ENCODE data around the gene UQCRC2. TPM values are rescaled to one million over a fixed set of nuclear protein-coding genes. Genes with fewer than 3 reads are reported as not detected.
"Not testable (repeated sequence)": the region's sequence is repeated elsewhere in the genome, so short reads cannot be mapped to it uniquely, and the experiment has no call there.

Gene UQCRC2
- total RNA-seq, 1 experiment from 2014 or later: 27.1 TPM

DNA sequence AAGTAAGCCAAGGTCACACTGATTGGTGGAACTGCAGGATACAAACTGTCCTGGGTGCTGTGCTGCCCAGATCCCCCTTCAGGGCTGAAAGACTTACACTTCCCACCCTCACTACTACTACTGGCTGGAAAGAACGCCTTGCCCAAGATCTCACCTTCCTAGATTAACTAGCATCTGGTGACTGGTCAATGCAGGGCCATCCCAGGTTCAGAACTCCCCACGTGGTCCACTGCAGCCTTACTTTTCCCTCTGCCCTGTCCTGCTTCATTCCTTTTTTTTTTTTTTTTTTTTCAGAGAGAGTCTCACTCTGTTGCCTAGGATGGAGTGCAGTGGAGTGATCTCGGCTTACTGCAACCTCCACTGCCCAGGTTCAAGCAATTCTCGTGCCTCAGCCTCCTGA lies 50.0 kb downstream of the UQCRC2 start:
- in situ Hi-C loops (cut with HindIII; ENCODE audit: low pct_unique_long_range_greater_than_20kb, low sequenced_read_pairs): no loop called here

DNA sequence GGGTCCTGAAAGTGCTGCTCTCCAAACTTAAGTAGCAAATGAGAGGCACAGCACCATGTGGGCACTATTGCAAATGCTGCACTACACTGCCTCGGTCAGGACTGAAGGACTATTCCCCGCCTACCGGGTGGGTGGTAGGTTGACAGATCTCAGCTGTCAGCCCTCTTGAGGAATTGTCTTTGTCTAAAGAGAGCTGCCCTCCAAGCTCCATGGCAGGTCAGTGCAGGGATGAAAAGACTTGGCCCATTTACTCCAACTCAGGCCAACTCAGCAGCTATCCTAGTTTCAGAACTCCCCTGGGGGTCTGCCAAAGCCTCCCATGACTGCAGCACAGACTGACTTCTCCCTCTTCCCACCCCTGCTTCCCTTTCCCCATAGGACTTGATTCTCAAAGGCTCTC lies 51.2 kb downstream of the UQCRC2 start:
- in situ Hi-C loops (cut with HindIII; ENCODE audit: low pct_unique_long_range_greater_than_20kb, low sequenced_read_pairs): no loop called here
- no peak for DNase-seq (ENCODE audit: low read depth)

More for the DNA sequence above, 50.0 kb downstream of the UQCRC2 start:
- DNase-seq (ENCODE audit: low read depth): no peak

DNA sequence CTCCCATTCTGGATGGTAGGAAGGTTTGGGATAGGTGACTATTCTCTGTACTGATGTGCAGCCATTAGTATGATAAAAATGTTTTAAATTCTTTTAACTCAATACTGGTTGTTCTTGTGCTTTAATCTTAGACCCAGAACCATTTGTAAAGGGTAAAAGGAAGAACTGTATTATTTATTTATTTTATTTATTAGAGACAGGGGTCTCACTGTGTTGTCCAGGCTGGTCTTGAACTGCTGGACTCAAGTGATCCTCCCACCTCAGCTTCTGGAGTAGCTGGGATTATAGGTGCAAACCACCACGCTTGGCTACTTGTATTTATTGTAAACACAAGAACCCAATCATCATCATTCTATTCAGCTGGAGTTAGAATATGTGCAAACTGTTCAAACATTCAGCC lies 52.6 kb downstream of the UQCRC2 start:
- in situ Hi-C loops (cut with HindIII; ENCODE audit: low pct_unique_long_range_greater_than_20kb, low sequenced_read_pairs): no loop called here
- DNase-seq (ENCODE audit: low read depth): no peak

DNA sequence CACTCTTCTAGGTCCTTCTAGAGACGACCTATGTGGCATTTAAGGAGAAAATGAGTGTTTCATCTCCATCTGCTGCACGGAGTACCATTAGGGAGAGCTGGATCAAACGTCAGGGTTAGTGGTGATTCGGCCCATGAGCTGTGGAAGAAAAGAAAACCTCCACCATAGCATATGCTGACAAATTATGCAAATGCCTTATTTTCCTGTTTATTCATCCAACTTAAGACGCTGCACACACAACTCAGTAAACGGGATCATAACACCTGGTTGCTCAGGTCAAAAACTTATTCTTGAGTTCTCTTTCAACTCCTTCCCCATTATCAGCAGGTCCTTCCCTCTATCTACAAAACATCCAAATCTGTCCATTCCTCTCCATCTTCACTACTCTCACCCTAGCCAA lies 53.5 kb downstream of the UQCRC2 start:
- in situ Hi-C loops (cut with HindIII; ENCODE audit: low pct_unique_long_range_greater_than_20kb, low sequenced_read_pairs): no loop called here
- DNase-seq (ENCODE audit: low read depth): no peak

DNA sequence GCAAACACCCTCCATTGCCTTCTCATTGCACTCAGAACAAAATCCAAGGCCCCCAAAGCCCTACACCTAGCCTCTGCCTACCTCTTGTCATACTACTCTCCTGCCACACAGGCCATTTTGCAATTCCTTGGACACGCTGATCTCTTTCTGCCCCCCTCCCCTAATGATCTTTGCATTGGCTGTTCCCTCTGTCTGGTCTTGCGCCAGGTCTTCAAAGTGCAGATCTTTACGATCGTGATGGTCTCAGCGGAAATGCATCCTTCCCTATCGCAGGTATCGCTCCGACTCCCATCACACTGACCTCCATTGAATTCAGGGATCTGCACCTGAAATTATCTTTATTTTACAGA lies 54.0 kb downstream of the UQCRC2 start:
- no peak for DNase-seq (ENCODE audit: low read depth)
- in situ Hi-C loops (cut with HindIII; ENCODE audit: low pct_unique_long_range_greater_than_20kb, low sequenced_read_pairs): no loop called here

DNA sequence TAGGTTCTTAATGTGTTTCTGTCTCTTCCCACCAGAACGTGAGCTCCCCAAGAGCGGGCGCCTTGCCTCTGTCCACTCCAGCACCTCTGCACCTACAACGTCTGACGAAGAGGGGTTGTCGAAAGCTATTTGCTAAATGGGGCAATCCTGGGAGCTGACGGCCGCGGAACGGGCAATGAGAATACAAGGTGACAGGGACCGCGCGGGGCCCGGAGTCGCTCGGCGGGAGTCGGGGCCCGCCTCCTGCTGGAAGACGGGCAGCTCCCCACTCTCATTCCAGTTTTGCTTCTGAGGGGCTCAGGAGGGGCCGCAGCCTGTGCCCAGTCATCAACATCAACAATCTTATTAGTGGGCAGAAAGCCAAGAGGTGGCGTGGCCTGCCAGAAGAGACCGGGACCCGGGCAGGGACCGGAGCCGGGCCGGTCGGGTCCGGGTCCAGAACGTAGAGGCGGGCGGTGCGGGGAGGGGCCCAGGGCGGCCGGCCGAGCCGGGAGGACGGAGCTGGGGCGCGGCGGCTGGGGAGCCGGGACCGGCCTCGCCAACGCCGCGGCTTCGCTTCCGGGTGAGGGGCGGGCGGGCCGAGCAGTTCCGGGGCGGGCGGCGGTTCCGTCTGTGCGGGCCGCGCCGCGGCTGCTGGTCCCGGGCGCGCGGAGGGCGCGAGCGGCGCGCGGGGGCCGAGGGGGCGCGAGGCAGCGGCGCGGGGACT lies 54.5 kb downstream of the UQCRC2 start, which contains the start of gene MOSMO:
TSS of gene MOSMO (plus strand) at position 603 of the 706 bp plus-strand sequence. CDS start 191 bp downstream, outside the sequence.
- DNase-seq (ENCODE audit: low read depth): peak; percentile 67
- in situ Hi-C loops (cut with HindIII; ENCODE audit: low pct_unique_long_range_greater_than_20kb, low sequenced_read_pairs): no loop called here

DNA sequence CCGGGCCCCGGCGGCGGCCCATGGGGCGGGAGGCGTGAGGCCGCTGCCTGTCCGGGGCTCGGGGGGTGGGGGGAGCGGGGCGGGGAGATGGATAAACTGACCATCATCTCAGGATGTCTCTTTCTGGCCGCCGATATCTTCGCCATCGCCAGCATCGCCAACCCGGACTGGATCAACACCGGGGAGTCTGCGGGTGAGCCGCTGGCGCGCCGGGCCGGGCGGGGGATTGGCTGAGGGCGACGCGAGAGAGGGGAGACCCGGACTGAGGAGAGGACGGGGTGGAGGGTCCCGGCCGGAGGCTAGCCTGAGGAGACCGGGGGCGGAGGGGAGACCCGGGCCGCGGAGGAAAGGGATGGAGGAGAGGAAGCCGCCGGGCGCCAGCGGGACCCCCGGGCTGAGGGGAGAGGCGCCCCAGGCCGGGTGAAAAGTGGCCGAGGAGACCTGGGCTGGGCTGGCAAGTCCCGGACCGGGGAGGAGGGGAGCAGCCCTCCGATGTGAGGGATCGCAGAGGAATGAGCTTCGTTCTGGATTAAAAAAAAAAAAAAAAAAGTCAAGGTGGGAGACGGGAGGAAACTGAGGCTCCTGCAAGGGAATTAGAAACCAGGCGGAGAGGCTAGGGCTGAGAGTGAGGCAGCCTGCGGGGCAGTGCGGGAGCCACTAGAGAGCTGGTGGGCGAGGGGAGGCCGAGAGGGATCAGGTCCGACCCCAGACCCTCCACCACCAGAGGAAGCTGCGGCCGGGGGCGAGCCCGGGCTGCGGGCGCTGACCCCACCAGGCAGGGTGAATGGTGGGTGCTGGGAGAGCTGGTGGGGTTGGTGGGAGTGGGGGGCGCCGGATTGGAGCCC lies 55.3 kb downstream of the UQCRC2 start:
- DNase-seq (ENCODE audit: low read depth): no peak
- in situ Hi-C loops (cut with HindIII; ENCODE audit: low pct_unique_long_range_greater_than_20kb, low sequenced_read_pairs): no loop called here

DNA sequence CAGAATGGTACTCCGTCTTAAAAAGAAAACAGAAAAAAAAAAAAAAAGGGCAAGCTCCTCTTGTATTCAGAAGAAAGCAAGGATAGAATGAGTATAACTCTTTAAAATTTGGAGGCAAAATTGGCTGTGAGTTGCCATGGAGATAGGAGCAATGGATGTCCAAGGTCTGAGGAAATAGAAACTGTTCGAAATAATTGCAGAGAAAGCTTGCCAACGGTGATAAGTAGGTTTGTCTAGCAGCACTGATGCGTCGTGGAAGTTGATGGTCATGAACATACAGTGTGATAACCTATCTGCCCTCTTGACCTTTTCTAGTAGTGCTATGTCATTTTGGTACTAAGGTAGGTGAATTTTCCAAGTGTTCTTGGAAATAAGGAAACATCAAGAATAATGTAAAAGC lies 57.7 kb downstream of the UQCRC2 start:
- DNase-seq (ENCODE audit: low read depth): no peak
- in situ Hi-C loops (cut with HindIII; ENCODE audit: low pct_unique_long_range_greater_than_20kb, low sequenced_read_pairs): no loop called here

DNA sequence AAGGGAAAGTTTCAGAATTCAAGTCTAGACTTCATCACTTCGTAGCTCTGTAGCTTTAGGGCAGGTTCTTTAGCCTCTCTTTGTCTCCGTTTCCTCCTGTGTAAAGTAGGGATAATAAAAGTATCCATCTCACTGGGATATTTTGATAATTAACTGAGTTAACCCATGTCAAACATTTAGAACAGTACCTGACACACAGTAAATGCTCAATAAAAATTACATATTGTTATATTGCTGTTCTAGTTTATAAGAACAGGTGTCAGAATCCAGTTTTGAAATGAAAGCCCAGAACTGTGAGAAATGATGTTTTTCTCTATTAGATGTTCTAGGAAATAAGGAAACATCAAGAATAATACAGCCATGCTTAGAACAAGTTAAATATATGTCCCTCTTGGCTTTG lies 59.1 kb downstream of the UQCRC2 start:
- in situ Hi-C loops (cut with HindIII; ENCODE audit: low pct_unique_long_range_greater_than_20kb, low sequenced_read_pairs): no loop called here
- no peak for DNase-seq (ENCODE audit: low read depth)

DNA sequence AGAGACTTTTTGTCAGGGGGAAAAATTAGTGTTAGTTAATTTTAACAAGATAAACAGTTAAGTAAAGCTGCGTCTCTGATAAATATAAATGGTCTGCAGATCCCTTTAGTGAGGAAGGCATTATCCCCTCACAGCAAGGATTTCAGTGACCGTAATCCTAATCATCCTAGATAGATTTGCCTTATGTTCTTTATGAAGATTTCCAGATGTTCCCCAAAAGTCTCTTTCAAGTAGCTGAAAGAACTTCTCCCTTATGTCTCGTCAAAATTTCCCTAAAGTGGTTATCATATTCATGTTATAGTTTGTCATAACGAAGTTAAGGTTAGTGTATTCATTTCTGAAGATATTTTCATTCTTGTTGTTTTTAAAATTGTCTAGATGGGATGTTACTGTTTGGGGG lies 60.3 kb downstream of the UQCRC2 start:
- in situ Hi-C loops (cut with HindIII; ENCODE audit: low pct_unique_long_range_greater_than_20kb, low sequenced_read_pairs): no loop called here

DNA sequence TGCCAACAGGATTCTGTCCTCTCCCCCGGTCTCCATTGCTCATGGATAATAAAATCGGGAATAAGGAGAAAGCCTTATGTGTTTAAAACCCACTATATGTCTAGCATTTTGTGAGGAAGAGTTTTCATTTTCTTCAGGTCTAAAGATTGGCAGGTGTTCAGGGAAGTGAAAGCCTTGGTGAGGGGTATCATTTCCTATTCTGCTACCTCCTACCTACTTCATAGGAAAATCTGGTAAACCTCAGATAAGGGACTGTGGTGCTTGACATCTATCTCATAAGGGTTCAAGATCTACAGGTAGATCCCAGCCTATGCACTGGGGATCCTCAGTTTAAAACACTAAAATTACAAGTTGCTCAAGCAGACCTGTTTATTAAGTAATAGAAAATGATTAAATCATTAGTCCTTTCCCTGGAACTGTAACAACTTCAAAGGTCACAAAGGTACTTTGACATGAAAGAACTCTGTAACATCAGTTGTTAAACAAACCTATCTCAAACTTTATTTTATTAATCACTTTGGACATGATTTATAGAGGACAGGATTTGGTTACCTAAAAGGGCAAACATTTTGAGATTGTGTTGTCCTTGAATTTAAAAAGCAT lies 61.2 kb downstream of the UQCRC2 start:
- no peak for DNase-seq (ENCODE audit: low read depth)
- in situ Hi-C loops (cut with HindIII; ENCODE audit: low pct_unique_long_range_greater_than_20kb, low sequenced_read_pairs): no loop called here

More for the DNA sequence above, 60.3 kb downstream of the UQCRC2 start:
- DNase-seq (ENCODE audit: low read depth): no peak

DNA sequence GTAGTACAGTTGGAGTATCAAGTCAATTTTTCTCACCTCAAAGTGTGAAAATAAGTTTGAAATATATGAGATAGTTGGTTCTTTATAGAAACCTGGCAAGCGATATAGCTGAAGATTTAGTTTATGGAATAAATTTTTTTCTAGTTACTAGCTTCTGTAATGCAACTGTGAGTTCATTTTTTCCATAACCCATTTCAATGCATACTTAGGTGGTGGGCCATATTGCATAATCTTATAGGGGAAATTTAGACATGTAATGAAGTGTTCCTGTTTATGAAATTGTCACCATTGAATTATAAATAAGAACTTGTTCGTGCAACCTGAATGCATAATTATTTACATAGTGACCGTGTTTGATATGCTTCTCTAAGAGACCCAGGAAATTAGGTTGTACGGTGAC lies 63.8 kb downstream of the UQCRC2 start:
- DNase-seq (ENCODE audit: low read depth): no peak
- in situ Hi-C loops (cut with HindIII; ENCODE audit: low pct_unique_long_range_greater_than_20kb, low sequenced_read_pairs): no loop called here

DNA sequence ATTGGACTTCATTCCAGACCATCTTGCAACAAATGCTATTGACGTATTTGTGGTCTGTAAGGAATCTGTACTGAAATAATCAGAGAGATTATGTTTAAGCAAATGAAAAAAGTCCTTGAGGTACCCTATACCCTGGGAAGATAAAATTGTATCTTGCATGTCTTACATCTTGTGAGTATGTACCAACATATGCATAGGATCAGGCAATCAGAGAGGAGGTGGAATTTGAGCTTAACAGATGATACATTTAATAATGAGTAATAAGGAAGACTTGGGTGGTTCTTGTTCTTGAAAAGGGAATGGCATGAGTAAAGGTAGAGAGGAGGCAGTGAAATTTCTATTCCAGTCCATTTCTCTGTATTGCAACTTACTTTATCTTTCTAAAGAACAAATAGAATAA lies 65.4 kb downstream of the UQCRC2 start:
- in situ Hi-C loops (cut with HindIII; ENCODE audit: low pct_unique_long_range_greater_than_20kb, low sequenced_read_pairs): no loop called here
- no peak for DNase-seq (ENCODE audit: low read depth)

DNA sequence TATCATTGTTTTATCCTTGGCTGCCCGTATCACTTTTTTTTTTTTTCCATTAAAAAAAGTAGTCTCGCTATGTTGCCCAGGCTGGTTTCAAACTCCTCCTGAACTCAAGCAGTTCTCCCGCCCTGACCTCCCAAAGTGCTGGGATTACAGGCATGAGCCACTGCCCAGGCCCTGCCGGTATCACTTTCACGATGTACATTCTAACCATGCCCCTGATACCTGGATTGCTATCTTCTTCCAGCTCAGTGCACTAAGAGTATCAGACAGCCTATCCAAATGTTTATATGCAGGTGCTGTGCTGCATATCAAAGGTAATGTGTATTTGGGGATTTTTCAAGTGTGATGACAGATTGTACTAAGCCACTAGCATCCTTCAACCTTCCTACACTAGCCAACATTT lies 69.0 kb downstream of the UQCRC2 start:
- in situ Hi-C loops (cut with HindIII; ENCODE audit: low pct_unique_long_range_greater_than_20kb, low sequenced_read_pairs): no loop called here
- DNase-seq (ENCODE audit: low read depth): no peak

DNA sequence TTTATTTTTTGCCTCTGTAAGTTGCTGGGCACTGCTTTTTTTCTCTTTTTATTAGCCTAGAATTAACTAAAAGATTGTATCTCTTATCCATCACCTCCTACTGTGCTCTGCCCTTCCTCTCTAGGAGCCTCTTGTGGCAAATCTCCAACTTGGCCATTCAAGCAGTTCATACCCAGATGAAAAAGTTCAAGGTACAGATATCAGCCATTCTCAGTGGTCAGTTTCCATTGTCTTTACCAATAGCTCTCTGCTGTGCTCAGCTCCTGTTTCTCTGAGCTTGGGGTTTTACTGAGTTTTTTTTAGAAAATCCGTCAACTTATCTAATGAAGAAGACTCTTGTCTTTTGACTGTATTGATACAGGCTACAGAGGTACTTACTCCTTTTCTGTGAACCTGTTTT lies 70.3 kb downstream of the UQCRC2 start:
- in situ Hi-C loops (cut with HindIII; ENCODE audit: low pct_unique_long_range_greater_than_20kb, low sequenced_read_pairs): no loop called here
- DNase-seq (ENCODE audit: low read depth): peak; percentile 38

DNA sequence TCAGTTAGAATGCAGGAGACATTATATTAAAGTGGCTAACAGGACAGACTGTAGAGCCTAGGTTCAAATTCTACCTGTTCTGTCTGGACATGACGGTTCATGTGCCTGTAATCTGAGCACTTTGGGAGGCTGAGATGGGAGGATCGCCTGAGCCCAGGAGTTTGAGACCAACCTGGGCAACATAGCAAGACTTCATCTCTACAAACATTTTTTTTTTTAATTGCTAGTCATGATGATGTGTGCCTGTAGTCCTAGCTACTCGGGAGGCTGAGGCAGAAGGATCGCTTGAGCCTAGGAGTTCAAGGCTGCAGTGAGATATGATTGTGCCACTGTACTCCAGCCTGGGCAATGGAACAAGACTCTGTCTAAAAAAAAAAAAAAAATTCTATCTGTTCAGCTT lies 71.6 kb downstream of the UQCRC2 start:
- in situ Hi-C loops (cut with HindIII; ENCODE audit: low pct_unique_long_range_greater_than_20kb, low sequenced_read_pairs); DNase-seq (ENCODE audit: low read depth): not testable (repeated sequence)

DNA sequence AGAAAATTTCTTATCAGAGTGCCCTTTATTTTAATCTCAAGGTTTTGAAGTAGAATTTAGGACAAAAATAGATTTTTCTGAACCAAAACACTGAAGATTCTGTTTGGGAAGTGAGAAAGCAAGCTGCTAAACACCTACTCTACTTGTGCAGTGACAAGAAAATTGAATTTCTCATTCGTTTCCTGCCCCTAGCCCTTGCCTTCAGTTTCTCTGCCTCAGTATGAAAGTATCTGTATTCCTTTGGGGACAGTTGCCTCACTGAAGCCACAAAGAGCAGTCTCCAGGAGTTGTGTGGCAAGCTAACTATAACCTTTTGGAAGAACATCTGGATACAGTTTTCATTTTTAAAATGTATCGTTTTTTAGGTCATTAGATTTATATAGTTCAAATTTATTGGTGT lies 74.5 kb downstream of the UQCRC2 start:
- in situ Hi-C loops (cut with HindIII; ENCODE audit: low pct_unique_long_range_greater_than_20kb, low sequenced_read_pairs): no loop called here
- DNase-seq (ENCODE audit: low read depth): no peak

DNA sequence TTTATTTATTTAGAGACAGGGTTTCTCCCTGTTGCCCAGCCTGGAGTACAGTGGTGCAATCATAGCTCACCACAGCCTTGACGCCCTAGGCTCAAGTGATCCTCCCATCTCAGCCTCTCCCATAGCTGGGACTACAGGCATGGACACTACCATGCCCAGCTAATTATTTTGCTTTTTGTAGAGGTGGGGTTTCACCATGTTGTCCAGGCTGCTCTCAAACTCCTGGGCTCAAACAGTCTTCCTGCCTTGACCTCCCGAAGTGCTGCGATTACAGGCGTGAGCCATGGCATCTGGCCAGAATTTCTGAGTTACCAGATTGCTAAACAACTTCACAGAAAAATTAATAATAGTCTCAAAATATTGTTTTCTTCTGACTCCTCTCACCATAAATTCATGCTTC lies 76.5 kb downstream of the UQCRC2 start:
- in situ Hi-C loops (cut with HindIII; ENCODE audit: low pct_unique_long_range_greater_than_20kb, low sequenced_read_pairs): no loop called here
- DNase-seq (ENCODE audit: low read depth): no peak

DNA sequence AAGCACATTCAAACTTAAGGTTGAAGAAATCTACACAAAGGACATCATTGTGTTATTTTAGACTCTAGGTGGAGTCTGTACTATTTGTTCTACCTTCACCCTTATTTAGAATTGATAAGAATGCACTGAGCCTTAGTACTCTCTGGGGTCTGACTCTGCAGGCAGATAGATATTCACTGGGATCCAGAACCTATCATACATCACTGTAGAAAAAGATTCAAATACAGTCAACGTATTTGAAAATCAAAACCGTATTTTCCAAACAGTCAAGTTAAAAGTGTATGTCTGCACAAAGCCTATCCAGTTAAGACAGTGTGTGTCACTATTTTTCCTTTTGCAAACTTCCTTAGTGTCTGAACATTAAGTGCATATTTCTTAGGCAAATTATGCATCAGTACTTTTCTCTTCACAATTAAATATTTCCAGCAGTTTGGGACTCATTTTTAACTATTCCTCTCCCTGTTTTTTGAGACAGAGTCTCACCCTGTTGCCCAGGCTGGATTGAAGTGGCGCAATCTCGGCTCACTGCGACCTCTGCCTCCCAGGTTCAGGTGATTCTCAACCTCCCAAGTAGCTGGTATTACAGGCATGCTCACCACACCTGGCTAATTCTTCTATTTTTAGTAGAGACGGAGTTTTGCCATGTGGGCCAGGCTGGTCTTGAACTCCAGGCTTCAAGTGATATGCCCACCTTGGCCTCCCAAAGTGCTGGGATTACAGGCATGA lies 77.1 kb downstream of the UQCRC2 start:
- in situ Hi-C loops (cut with HindIII; ENCODE audit: low pct_unique_long_range_greater_than_20kb, low sequenced_read_pairs): no loop called here

More for the DNA sequence above, 77.1 kb downstream of the UQCRC2 start:
- DNase-seq (ENCODE audit: low read depth): no peak

Measured in Caki2 (cell line).